Vagina (tissue), 2 donors: ENCODE measurements around the gene TRAPPC2L.

Source experiments
- CTCF ChIP-seq, 3 experiments: fragments of 450-650 bp in 2 of 3; fragments of 200-600 bp in 1 of 3; sonication (generic) in 1 of 3; IDR thresholded peaks; one replicate each; pipeline ENCODE4 v1.5.1; 2017 to 2019; ENCODE audit warnings: antibody characterized with exemption in 3 of 3, mild to moderate bottlenecking in 2 of 3, moderate library complexity in 2 of 3
- POLR2A ChIP-seq, 2 donors: fragments of 450-650 bp; IDR thresholded peaks; one replicate each; pipeline ENCODE4 v1.6.1; 2017; ENCODE audit warnings: antibody characterized with exemption in 2 of 2, mild to moderate bottlenecking in 2 of 2, moderate library complexity in 2 of 2

- TF ChIP-seq POLR2A (IDR thresholded peaks at IDR 0.05) (no peak), CTCF (IDR thresholded peaks at IDR 0.05) (no peak)
Measured at GRCh38 chr16:88830258-88830657, 26.7 kb upstream of the TRAPPC2L start.
